ENCODE measurements around the gene NR0B2. TPM values are rescaled to one million over a fixed set of nuclear protein-coding genes. Genes with fewer than 3 reads are reported as not detected.
"Not testable (repeated sequence)": the region's sequence is repeated elsewhere in the genome, so short reads cannot be mapped to it uniquely, and the experiment has no call there.

Gene NR0B2
- total RNA-seq, 1 experiment from 2014 or later, result 0.34 TPM

DNA sequence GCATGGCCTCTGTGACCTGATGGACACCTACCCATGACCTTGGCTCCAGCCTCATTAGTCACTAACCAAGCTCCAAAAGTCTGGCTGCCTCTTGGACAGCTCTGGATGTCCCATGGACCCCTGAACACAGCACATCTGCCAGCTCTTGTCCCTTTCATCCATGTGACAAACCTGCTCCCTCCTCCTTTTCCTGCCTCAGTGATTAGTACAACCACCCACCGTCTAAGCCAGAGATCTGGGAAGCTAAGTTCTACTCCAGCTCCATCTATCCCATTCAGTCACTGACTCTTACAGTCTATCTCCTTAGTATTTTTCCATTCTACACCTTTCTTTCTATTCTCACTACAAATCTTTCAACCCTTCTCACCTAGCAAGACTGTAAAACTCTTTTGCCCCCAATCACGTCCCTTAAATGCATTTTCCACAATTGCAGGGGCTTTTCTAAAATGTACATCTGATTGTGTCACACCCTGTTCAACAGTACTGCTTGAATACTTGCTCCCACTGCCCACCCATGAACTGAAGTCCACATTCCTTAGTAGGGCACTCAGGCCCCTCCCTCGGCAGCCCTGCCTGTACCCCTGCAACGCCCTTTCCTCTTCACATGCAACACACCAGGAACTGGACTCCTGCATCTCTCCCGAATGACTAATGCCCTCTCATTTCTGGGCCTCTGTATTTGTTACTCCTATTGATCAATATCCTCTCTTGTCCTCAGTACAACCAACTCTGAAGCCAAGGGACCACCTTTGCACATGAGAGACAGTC is 30.9 kb downstream of the NR0B2 start:
- H3K4me3 Mint-ChIP-seq (ENCODE audit: unreplicated experiment), result no peak overlapping the region
- H3K36me3 Mint-ChIP-seq (ENCODE audit: insufficient read depth, unreplicated experiment), result peaks cover 71% of the 10 kb centered on the region

DNA sequence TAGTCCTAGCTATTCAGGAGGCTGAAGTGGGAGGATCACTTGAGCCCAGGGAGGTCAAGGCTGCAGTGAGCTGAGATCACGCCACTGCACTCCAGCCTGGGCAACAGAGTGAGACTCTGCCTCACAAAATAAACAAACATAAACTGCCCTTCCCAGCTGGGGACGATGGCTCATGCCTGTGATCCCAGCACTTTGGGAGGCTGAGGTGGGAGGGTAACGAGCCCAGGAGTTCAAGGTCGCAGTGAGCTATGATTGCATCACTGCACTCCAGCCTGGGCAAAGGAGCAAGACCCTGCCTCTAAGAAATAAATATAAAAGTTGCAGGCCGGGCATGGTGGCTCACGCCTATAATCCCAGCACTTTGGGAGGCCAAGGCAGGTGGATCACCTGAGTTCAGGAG is 32.2 kb downstream of the NR0B2 start:
- H3K9me3 ChIP-seq; H3K27ac Mint-ChIP-seq (ENCODE audit: unreplicated experiment); H3K4me1 Mint-ChIP-seq (ENCODE audit: low read depth, unreplicated experiment); H3K9me3 Mint-ChIP-seq (ENCODE audit: unreplicated experiment); H3K27me3 Mint-ChIP-seq (ENCODE audit: insufficient read depth, unreplicated experiment); POLR2A ChIA-PET; DNase-seq; H3K4me1 ChIP-seq; H3K4me3 ChIP-seq (ENCODE audit: low read depth, low read length); H3K4me3 Mint-ChIP-seq (ENCODE audit: unreplicated experiment); H3K27me3 ChIP-seq (replicated peaks; ENCODE audit: control insufficient read depth, insufficient read depth, low read length); H3K36me3 ChIP-seq (ENCODE audit: control insufficient read depth, insufficient read depth, low read length); BruUV-seq (replicated peaks); intact Hi-C loops (cut with micrococcal nuclease; ENCODE audit: unreplicated experiment); CTCF ChIA-PET: not testable (repeated sequence)
- peaks cover 62% of the 10 kb centered on the region for H3K36me3 Mint-ChIP-seq (ENCODE audit: insufficient read depth, unreplicated experiment)

More for the DNA sequence above, 30.9 kb downstream of the NR0B2 start:
- Mint-ChIP-seq H3K4me1 (ENCODE audit: low read depth, unreplicated experiment) (no peaks in the 10 kb centered on the region), H3K27ac (ENCODE audit: unreplicated experiment) (no peak overlapping the region), H3K9me3 (ENCODE audit: unreplicated experiment) (no peaks in the 10 kb centered on the region), H3K27me3 (ENCODE audit: insufficient read depth, unreplicated experiment) (no peaks in the 10 kb centered on the region)
- Histone ChIP-seq H3K36me3 (ENCODE audit: control insufficient read depth, insufficient read depth, low read length) (no peaks in the 10 kb centered on the region; the same call in 1 of the 2 replicates), H3K4me3 (ENCODE audit: low read depth, low read length) (no peak overlapping the region), H3K27me3 (replicated peaks; ENCODE audit: control insufficient read depth, insufficient read depth, low read length) (no peaks in the 10 kb centered on the region), H3K9me3 (no peaks in the 10 kb centered on the region), H3K4me1 (no peaks in the 10 kb centered on the region)
- DNase-seq, result no peak
- ChIA-PET CTCF (no interaction called here), POLR2A (interaction anchor here (0.7 kb wide), 1 partner anchor 31 kb away, joined by 3 read pairs; no protein-coding TSS in a partner anchor)
- intact Hi-C loops (cut with micrococcal nuclease; ENCODE audit: unreplicated experiment), result no loop called here
- TF ChIP-seq, protein P1, sequence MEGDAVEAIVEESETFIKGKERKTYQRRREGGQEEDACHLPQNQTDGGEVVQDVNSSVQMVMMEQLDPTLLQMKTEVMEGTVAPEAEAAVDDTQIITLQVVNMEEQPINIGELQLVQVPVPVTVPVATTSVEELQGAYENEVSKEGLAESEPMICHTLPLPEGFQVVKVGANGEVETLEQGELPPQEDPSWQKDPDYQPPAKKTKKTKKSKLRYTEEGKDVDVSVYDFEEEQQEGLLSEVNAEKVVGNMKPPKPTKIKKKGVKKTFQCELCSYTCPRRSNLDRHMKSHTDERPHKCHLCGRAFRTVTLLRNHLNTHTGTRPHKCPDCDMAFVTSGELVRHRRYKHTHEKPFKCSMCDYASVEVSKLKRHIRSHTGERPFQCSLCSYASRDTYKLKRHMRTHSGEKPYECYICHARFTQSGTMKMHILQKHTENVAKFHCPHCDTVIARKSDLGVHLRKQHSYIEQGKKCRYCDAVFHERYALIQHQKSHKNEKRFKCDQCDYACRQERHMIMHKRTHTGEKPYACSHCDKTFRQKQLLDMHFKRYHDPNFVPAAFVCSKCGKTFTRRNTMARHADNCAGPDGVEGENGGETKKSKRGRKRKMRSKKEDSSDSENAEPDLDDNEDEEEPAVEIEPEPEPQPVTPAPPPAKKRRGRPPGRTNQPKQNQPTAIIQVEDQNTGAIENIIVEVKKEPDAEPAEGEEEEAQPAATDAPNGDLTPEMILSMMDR (IDR thresholded peaks at IDR 0.05; ENCODE audit: insufficient read depth in 1 of 2, low read depth in 1 of 2, low read length in 1 of 2, severe bottlenecking in 1 of 2, unreplicated experiment in 1 of 2), result no peak
- BruUV-seq (replicated peaks), result TSS peak; percentile 6

DNA sequence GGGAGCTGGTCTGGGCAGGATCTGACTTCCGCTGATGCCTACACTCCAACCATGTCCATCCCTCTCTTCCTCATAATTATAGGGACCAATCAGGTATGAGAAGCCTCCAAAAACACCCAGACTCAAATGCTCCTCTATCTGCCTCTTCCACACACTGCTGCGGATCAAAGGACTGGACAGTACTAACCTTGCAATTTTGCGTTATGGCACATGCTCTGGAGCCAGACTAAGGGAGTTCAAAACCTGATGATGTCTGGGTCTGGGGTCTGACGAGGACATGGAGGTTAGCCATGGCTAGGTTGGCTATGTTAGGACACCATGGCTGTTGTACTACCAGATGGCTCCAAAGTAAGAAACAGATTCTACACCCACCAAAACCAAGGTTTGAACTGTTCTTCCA is 34.0 kb downstream of the NR0B2 start:
- H3K9me3 ChIP-seq, result no peaks in the 10 kb centered on the region
- no TSS peak for BruUV-seq (replicated peaks)
- no peaks in the 10 kb centered on the region for H3K27me3 ChIP-seq (replicated peaks; ENCODE audit: control insufficient read depth, insufficient read depth, low read length)
- H3K27me3 Mint-ChIP-seq (ENCODE audit: insufficient read depth, unreplicated experiment), result no peaks in the 10 kb centered on the region
- TF ChIP-seq, protein P1 (IDR thresholded peaks at IDR 0.05; ENCODE audit: insufficient read depth in 1 of 2, low read depth in 1 of 2, low read length in 1 of 2, severe bottlenecking in 1 of 2, unreplicated experiment in 1 of 2), result no peak
- intact Hi-C loops (cut with micrococcal nuclease; ENCODE audit: unreplicated experiment), result loop anchor here (10.0 kb wide), 1 partner anchor 275 kb away; no protein-coding TSS in a partner anchor
- H3K4me3 Mint-ChIP-seq (ENCODE audit: unreplicated experiment), result no peak overlapping the region
- H3K27ac Mint-ChIP-seq (ENCODE audit: unreplicated experiment), result no peak overlapping the region
- no peaks in the 10 kb centered on the region for H3K4me1 Mint-ChIP-seq (ENCODE audit: low read depth, unreplicated experiment)
- no peaks in the 10 kb centered on the region for H3K36me3 ChIP-seq (ENCODE audit: control insufficient read depth, insufficient read depth, low read length)
- H3K4me1 ChIP-seq, result no peaks in the 10 kb centered on the region
- DNase-seq, result no peak
- H3K36me3 Mint-ChIP-seq (ENCODE audit: insufficient read depth, unreplicated experiment), result peaks cover 44% of the 10 kb centered on the region
- CTCF ChIA-PET, result no interaction called here
- H3K9me3 Mint-ChIP-seq (ENCODE audit: unreplicated experiment), result no peaks in the 10 kb centered on the region
- POLR2A ChIA-PET, result no interaction called here
- H3K4me3 ChIP-seq (ENCODE audit: low read depth, low read length), result no peak overlapping the region

All from Caco-2 (cell line).